ENCODE measurements around the gene BMP2K. TPM values are rescaled to one million over a fixed set of nuclear protein-coding genes. Genes with fewer than 3 reads are reported as not detected.

The BMP2K gene
- total RNA-seq, 1 donor from 2014 or later = 41.3 TPM

GRCh38 chr4:78778530-78778929 lies 2.4 kb downstream of the BMP2K start:
- Histone ChIP-seq H3K36me3 (ENCODE audit: control insufficient read depth, insufficient read depth, low read length) (no peaks in the 10 kb centered on the region), H3K4me3 (ENCODE audit: low read depth, low read length) (no peak overlapping the region)
- FAIRE-seq = no peak

GRCh38 chr4:78779280-78779679 lies 3.1 kb downstream of the BMP2K start:
- no peak for TF ChIP-seq CTCF (IDR thresholded peaks at IDR 0.05; ENCODE audit: insufficient read depth, low read length, severe bottlenecking)
- Histone ChIP-seq H3K36me3 (ENCODE audit: control insufficient read depth, insufficient read depth, low read length) (no peaks in the 10 kb centered on the region), H3K27me3 (ENCODE audit: control insufficient read depth, insufficient read depth, low read length) (no peaks in the 10 kb centered on the region), H3K4me3 (ENCODE audit: low read depth, low read length) (no peak overlapping the region)
- FAIRE-seq (no peak), DNase-seq (ENCODE audit: low read depth) (peak; percentile 58)

More at GRCh38 chr4:78778530-78778929, 2.4 kb downstream of the BMP2K start:
- no peak for DNase-seq (ENCODE audit: low read depth)
- no peaks in the 10 kb centered on the region for H3K27me3 ChIP-seq (ENCODE audit: control insufficient read depth, insufficient read depth, low read length)
- TF ChIP-seq CTCF (IDR thresholded peaks at IDR 0.05; ENCODE audit: insufficient read depth, low read length, severe bottlenecking) = no peak

GRCh38 chr4:78780093-78780492 lies 3.9 kb downstream of the BMP2K start:
- no peak for TF ChIP-seq CTCF (IDR thresholded peaks at IDR 0.05; ENCODE audit: insufficient read depth, low read length, severe bottlenecking)
- FAIRE-seq (no peak), DNase-seq (ENCODE audit: low read depth) (no peak)
- no peaks in the 10 kb centered on the region for H3K27me3 ChIP-seq (ENCODE audit: control insufficient read depth, insufficient read depth, low read length)
- no peak overlapping the region for H3K4me3 ChIP-seq (ENCODE audit: low read depth, low read length)
- H3K36me3 ChIP-seq (ENCODE audit: control insufficient read depth, insufficient read depth, low read length) = no peaks in the 10 kb centered on the region

GRCh38 chr4:78781139-78781538 lies 5.0 kb downstream of the BMP2K start:
- no peak for TF ChIP-seq CTCF (IDR thresholded peaks at IDR 0.05; ENCODE audit: insufficient read depth, low read length, severe bottlenecking)
- H3K27me3 ChIP-seq (ENCODE audit: control insufficient read depth, insufficient read depth, low read length) = no peaks in the 10 kb centered on the region
- no peak for DNase-seq (ENCODE audit: low read depth)
- FAIRE-seq = no peak
- no peaks in the 10 kb centered on the region for H3K36me3 ChIP-seq (ENCODE audit: control insufficient read depth, insufficient read depth, low read length)
- H3K4me3 ChIP-seq (ENCODE audit: low read depth, low read length) = no peak overlapping the region

- no peak for TF ChIP-seq CTCF (IDR thresholded peaks at IDR 0.05; ENCODE audit: insufficient read depth, low read length, severe bottlenecking)
- no peaks in the 10 kb centered on the region for H3K27me3 ChIP-seq (ENCODE audit: control insufficient read depth, insufficient read depth, low read length)
- peak; percentile 70 for FAIRE-seq
- no peak overlapping the region for H3K4me3 ChIP-seq (ENCODE audit: low read depth, low read length)
- DNase-seq (ENCODE audit: low read depth) = no peak
- H3K36me3 ChIP-seq (ENCODE audit: control insufficient read depth, insufficient read depth, low read length) = no peaks in the 10 kb centered on the region
Observed at GRCh38 chr4:78781924-78782323, 5.8 kb downstream of the BMP2K start.

- FAIRE-seq = no peak
- peak; percentile 27 for DNase-seq (ENCODE audit: low read depth)
Observed at GRCh38 chr4:78784236-78784865, 8.2 kb downstream of the BMP2K start.

More at GRCh38 chr4:78784236-78784865, 8.2 kb downstream of the BMP2K start:
- no peak overlapping the region for H3K4me3 ChIP-seq (ENCODE audit: low read depth, low read length)
- H3K27me3 ChIP-seq (ENCODE audit: control insufficient read depth, insufficient read depth, low read length) = no peaks in the 10 kb centered on the region
- H3K36me3 ChIP-seq (ENCODE audit: control insufficient read depth, insufficient read depth, low read length) = no peaks in the 10 kb centered on the region
- no peak for TF ChIP-seq CTCF (IDR thresholded peaks at IDR 0.05; ENCODE audit: insufficient read depth, low read length, severe bottlenecking)

Measured in bronchial epithelial cell (primary cell).